Naive B cell (primary cell): ENCODE results near the gene PUS10. TPM values are rescaled to one million over a fixed set of nuclear protein-coding genes. Genes with fewer than 3 reads are reported as not detected.
"Not testable (repeated sequence)": the region's sequence is repeated elsewhere in the genome, so short reads cannot be mapped to it uniquely, and the experiment has no call there.

ENCODE experiments used
- ATAC-seq, 2 donors: fragments of 150-1000 bp; cut with Tn5 transposase; 2 replicates each; pipeline ENCODE4 v1.10.0; 2021; ENCODE audit warnings: low read depth in 2 of 2, mild to moderate bottlenecking in 2 of 2, moderate library complexity in 2 of 2
- DNase-seq: peaks from one replicate; pipeline ENCODE4 v3.0.0; 2022
- H3K27ac Mint-ChIP-seq, 6 donors: one replicate each; pipeline ENCODE4 v1.8.0; 2020 to 2022; ENCODE audit warnings: mild to moderate bottlenecking in 6 of 6, mixed read lengths in 6 of 6, moderate library complexity in 5 of 6, inconsistent platforms in 2 of 6
- H3K27me3 Mint-ChIP-seq, 3 donors: one replicate each; pipeline ENCODE4 v1.8.0; 2021 to 2022; ENCODE audit warnings: mixed read lengths in 3 of 3, mild to moderate bottlenecking in 1 of 3
- H3K36me3 Mint-ChIP-seq, 2 donors: one replicate each; pipeline ENCODE4 v1.8.0; 2020 to 2022; ENCODE audit warnings: mixed read lengths in 2 of 2, inconsistent platforms in 1 of 2, mild to moderate bottlenecking in 1 of 2
- H3K4me1 Mint-ChIP-seq, 3 donors: one replicate each; pipeline ENCODE4 v1.8.0; 2020 to 2022; ENCODE audit warnings: mixed read lengths in 3 of 3, inconsistent platforms in 1 of 3, mild to moderate bottlenecking in 1 of 3, moderate library complexity in 1 of 3
- H3K4me3 Mint-ChIP-seq, 8 donors: one replicate each; pipeline ENCODE4 v1.8.0; 2020 to 2022; ENCODE audit warnings: mild to moderate bottlenecking in 8 of 8, mixed read lengths in 8 of 8, moderate library complexity in 8 of 8, inconsistent platforms in 2 of 8
- H3K9me3 Mint-ChIP-seq, 7 donors: one replicate each; pipeline ENCODE4 v1.8.0; 2020 to 2022; ENCODE audit warnings: mixed read lengths in 7 of 7, mild to moderate bottlenecking in 5 of 7, inconsistent platforms in 2 of 7, moderate library complexity in 1 of 7
- polyA plus RNA-seq, 6 donors: library from polyadenylated mRNA; unstranded; fragments of 300-500 nt; fragmentation: Illumina TruSeq; gene quantifications; one replicate each; pipeline ENCODE4 v1.2.3, GENCODE V29; 2021; ENCODE audit warnings: low read depth in 6 of 6

The PUS10 gene, protein sequence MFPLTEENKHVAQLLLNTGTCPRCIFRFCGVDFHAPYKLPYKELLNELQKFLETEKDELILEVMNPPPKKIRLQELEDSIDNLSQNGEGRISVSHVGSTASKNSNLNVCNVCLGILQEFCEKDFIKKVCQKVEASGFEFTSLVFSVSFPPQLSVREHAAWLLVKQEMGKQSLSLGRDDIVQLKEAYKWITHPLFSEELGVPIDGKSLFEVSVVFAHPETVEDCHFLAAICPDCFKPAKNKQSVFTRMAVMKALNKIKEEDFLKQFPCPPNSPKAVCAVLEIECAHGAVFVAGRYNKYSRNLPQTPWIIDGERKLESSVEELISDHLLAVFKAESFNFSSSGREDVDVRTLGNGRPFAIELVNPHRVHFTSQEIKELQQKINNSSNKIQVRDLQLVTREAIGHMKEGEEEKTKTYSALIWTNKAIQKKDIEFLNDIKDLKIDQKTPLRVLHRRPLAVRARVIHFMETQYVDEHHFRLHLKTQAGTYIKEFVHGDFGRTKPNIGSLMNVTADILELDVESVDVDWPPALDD
- 1 to 10 TPM; 3.4 to 8.6 (median 4.8) TPM for polyA plus RNA-seq

DNA sequence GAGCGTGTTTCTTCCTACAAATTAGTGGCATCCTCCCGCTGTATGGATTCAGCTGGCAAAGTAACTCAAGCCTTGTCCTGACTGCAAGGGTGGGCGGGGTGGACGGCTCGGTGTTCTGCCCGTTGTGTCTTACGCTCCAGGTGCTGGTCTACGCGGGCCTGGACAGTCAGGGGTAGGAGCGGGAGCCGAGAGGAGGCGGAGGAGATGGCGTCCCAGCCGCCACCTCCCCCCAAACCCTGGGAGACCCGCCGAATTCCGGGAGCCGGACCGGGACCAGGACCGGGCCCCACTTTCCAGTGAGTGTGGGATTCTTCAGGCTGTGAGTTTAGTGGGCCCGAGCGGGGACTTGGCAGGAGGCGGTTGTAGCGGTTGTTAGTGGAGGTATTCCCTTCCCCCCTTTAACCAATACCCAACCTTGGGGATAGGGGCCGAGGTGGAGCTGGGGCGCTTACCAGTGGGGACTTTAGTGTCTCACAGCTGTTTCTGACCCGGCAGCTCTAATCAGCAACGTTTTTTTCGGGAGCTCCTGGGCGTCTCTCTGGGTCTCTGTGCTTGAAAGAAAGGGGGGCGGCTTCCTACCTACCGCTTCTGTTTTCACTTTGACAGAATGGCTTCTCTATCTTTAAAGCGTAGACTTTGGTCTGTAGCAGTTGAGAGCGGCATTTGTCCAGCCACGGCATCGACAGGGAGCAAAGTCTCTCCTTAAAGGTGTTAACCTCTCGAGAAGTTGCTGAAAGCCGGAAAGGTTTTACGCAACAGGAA is at the start of gene PUS10, which contains the start of gene PEX13:
TSS of gene PUS10 (minus strand) at position 700 of the 762 bp plus-strand sequence. CDS start 6,365 bp downstream, outside the sequence.
TSS of gene PEX13 (plus strand) at position 165 of the 762 bp plus-strand sequence. CDS start at position 205, 40 bp downstream.
- peak; percentile 80 to 82 for ATAC-seq
- Mint-ChIP-seq H3K36me3 (peaks cover 0 to 7% of the 10 kb centered on the region in 2 donors), H3K9me3 (peaks cover 0 to 2% (median 0%) of the 10 kb centered on the region in 7 donors), H3K4me1 (peaks cover 10 to 38% (median 27%) of the 10 kb centered on the region in 3 donors), H3K27me3 (no peaks in the 10 kb centered on the region), H3K4me3 (peak within 1 kb of the TSS; percentile 94 to 100 (median 99)), H3K27ac (peak within 1 kb of the TSS; percentile 94 to 98 (median 96))
- DNase-seq: peak; percentile 66

GRCh38 chr2:61065714-61066709 is 48.0 kb upstream of the PUS10 start, which contains the start of gene SANBR:
Gene SANBR (plus strand): TSS chr2:61065871. CDS start chr2:61070351, 4,480 bp downstream.
- Mint-ChIP-seq H3K36me3 (no peaks in the 10 kb centered on the region), H3K4me1 (peaks cover 4 to 14% (median 6%) of the 10 kb centered on the region in 3 donors), H3K4me3 (peak within 1 kb of the TSS; percentile 91 to 98 (median 96)), H3K27ac (peak within 1 kb of the TSS in 3 of 6 donors; percentile 91 to 97 (median 93)), H3K9me3 (no peaks in the 10 kb centered on the region), H3K27me3 (no peaks in the 10 kb centered on the region)
- DNase-seq (peak; percentile 87), ATAC-seq (peak; percentile 96 to 97)

- Mint-ChIP-seq H3K36me3 (no peaks in the 10 kb centered on the region), H3K27me3 (no peaks in the 10 kb centered on the region), H3K27ac (no peak overlapping the region), H3K9me3 (no peaks in the 10 kb centered on the region), H3K4me3 (no peak overlapping the region), H3K4me1 (no peaks in the 10 kb centered on the region)
- no peak for DNase-seq
- no peak for ATAC-seq
These were observed 41.3 kb upstream of the PUS10 start for GRCh38 chr2:61059382-61059781.

DNA sequence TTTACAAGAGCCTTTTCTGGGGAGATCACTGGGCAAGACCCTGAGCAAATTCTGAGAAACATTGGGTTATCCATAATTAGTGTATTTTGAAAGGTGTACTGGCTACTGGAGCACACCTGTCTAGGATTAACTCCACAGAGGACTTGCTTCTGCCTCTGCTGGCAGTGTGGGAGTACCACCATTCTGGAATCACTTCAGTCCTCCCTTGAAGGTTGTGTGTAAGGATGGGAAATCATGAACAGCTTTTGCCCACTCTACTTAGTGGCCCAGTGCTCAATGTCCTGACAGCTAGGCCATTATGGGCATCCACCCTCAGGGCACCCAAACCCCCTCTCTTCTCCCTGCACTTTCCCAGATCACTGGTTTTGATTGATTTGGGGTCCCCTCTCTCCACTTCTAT is 39.5 kb upstream of the PUS10 start:
- ATAC-seq (no peak), DNase-seq (no peak)
- H3K27me3 Mint-ChIP-seq: no peaks in the 10 kb centered on the region
- no peak overlapping the region for H3K4me3 Mint-ChIP-seq
- no peaks in the 10 kb centered on the region for H3K36me3 Mint-ChIP-seq
- no peaks in the 10 kb centered on the region for H3K9me3 Mint-ChIP-seq
- H3K4me1 Mint-ChIP-seq: no peaks in the 10 kb centered on the region
- H3K27ac Mint-ChIP-seq: peak overlapping the region in 1 of 6 donors; percentile 54

GRCh38 chr2:61055557-61055956 is 37.5 kb upstream of the PUS10 start:
- DNase-seq (no peak), ATAC-seq (no peak)
- H3K27ac Mint-ChIP-seq: peak overlapping the region in 1 of 6 donors; percentile 83
- H3K4me1 Mint-ChIP-seq: no peaks in the 10 kb centered on the region
- no peaks in the 10 kb centered on the region for H3K9me3 Mint-ChIP-seq
- no peak overlapping the region for H3K4me3 Mint-ChIP-seq
- no peaks in the 10 kb centered on the region for H3K27me3 Mint-ChIP-seq
- no peaks in the 10 kb centered on the region for H3K36me3 Mint-ChIP-seq

DNA sequence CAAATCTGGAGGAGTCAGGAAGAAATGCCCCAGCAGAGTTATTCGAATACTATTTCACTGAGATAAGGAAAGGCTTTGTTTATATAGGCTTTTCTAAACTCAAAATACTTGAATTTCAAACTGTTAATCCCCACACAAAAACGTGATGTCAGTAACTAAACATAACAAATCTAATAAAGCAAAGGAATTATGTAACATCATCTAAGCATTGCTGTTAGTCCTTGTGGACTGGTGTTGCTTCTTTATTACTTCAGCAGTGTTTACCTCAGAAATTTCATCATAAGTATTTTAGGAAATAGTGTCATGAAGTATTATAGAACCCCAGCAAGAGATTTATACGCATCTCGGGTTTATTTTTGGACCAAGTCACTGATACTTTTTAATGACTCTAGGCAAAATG is 27.9 kb upstream of the PUS10 start:
- Mint-ChIP-seq H3K27me3 (no peaks in the 10 kb centered on the region), H3K27ac (no peak overlapping the region), H3K4me3 (no peak overlapping the region), H3K9me3 (no peaks in the 10 kb centered on the region), H3K4me1 (peaks cover 10 to 24% (median 16%) of the 10 kb centered on the region in 3 donors), H3K36me3 (peaks cover 0 to 11% of the 10 kb centered on the region in 2 donors)
- DNase-seq (no peak), ATAC-seq (no peak)

DNA sequence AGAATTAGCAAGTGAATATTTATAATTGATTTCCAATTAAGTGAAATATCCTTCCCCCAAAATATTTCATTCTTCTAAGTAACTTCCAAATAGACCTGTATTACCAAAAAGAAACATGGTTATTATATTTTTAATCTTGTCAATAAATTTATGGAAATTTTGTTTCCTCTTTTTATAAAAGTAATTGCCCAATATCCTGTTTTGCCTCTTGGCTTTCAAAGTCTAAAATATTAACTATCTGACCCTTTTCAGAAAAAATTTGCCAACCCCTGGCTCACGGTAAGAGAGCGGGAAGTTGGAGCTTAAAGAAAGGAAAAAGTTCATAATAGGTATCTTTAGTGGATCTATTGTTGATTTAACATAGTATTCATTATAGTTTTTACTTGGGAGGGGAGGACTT is 27.2 kb upstream of the PUS10 start:
- H3K4me3 Mint-ChIP-seq: no peak overlapping the region
- no peak for ATAC-seq
- no peak for DNase-seq
- no peak overlapping the region for H3K27ac Mint-ChIP-seq
- peaks cover 0 to 11% of the 10 kb centered on the region in 2 donors for H3K36me3 Mint-ChIP-seq
- H3K4me1 Mint-ChIP-seq: peaks cover 10 to 27% (median 16%) of the 10 kb centered on the region in 3 donors
- H3K9me3 Mint-ChIP-seq: no peaks in the 10 kb centered on the region
- no peaks in the 10 kb centered on the region for H3K27me3 Mint-ChIP-seq

- no peaks in the 10 kb centered on the region for H3K27me3 Mint-ChIP-seq
These were observed 26.6 kb upstream of the PUS10 start for GRCh38 chr2:61044636-61045035.

DNA sequence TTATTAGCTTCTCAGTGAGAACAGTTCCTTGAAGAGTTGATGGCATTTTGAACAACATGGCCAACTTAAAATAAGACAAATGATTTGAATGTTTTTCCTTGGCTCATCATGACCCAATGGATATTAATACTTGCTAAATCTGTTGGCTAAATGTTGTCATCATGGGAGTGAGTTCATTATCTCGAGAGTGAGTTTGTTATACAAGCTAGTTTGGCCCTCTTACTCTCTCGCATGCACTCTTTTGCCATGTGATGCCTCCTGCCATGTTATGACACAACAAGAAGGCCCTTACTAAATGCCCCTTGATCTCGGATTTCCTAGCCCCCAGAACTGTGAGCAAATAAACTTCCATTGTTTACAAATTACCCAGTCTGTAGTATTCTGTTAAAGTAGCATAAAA is 24.8 kb upstream of the PUS10 start:
- H3K27ac Mint-ChIP-seq: peak overlapping the region in 1 of 6 donors; percentile 74
- no peak for DNase-seq
- H3K4me1 Mint-ChIP-seq: peaks cover 10 to 35% (median 16%) of the 10 kb centered on the region in 3 donors
- no peaks in the 10 kb centered on the region for H3K27me3 Mint-ChIP-seq
- H3K36me3 Mint-ChIP-seq: peaks cover 0 to 4% of the 10 kb centered on the region in 2 donors
- H3K4me3 Mint-ChIP-seq: no peak overlapping the region
- no peak for ATAC-seq
- peaks cover 0 to 3% (median 0%) of the 10 kb centered on the region in 7 donors for H3K9me3 Mint-ChIP-seq

More at GRCh38 chr2:61044636-61045035, 26.6 kb upstream of the PUS10 start:
- H3K27ac Mint-ChIP-seq: peak overlapping the region in 2 of 6 donors; percentile 62 to 76
- peak; percentile 39 to 49 for ATAC-seq
- peaks cover 0 to 11% of the 10 kb centered on the region in 2 donors for H3K36me3 Mint-ChIP-seq
- H3K4me3 Mint-ChIP-seq: no peak overlapping the region
- no peaks in the 10 kb centered on the region for H3K9me3 Mint-ChIP-seq
- no peak for DNase-seq
- peaks cover 10 to 27% (median 16%) of the 10 kb centered on the region in 3 donors for H3K4me1 Mint-ChIP-seq

DNA sequence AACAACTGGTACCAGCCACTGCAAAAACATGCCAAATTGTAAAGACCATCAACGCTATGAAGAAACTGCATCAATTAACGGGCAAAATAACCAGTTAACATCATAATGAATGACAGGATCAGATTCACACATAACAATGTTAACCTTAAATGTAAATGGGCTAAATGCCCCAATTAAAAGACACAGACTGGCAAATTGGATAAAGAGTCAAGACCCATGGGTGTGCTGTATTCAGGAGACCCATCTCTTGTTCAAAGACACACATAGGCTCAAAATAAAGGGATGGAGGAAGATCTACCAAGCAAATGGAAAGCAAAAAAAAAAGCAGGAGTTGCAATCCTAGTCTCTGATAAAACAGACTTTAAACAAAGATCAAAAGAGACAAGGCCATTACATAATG is 18.6 kb upstream of the PUS10 start:
- H3K27me3 Mint-ChIP-seq, DNase-seq: not testable (repeated sequence)

GRCh38 chr2:61034592-61034991 is 16.5 kb upstream of the PUS10 start:
- Mint-ChIP-seq H3K36me3 (peaks cover 19 to 24% of the 10 kb centered on the region in 2 donors), H3K4me1 (peaks cover 0 to 17% (median 14%) of the 10 kb centered on the region in 3 donors), H3K27ac (peak overlapping the region in 2 of 6 donors; percentile 27 to 80)
- not testable (repeated sequence) for H3K9me3 Mint-ChIP-seq, H3K4me3 Mint-ChIP-seq, ATAC-seq, H3K27me3 Mint-ChIP-seq, DNase-seq

More for the DNA sequence above, 18.6 kb upstream of the PUS10 start:
- Mint-ChIP-seq H3K4me1 (peaks cover 7 to 27% (median 18%) of the 10 kb centered on the region in 3 donors), H3K36me3 (peaks cover 14 to 21% of the 10 kb centered on the region in 2 donors)
- not testable (repeated sequence) for H3K4me3 Mint-ChIP-seq, ATAC-seq, H3K27ac Mint-ChIP-seq, H3K9me3 Mint-ChIP-seq

GRCh38 chr2:61029533-61029932 is 11.5 kb upstream of the PUS10 start:
- H3K4me3 Mint-ChIP-seq: no peak overlapping the region
- H3K27ac Mint-ChIP-seq: no peak overlapping the region
- ATAC-seq: no peak
- peaks cover 25 to 34% of the 10 kb centered on the region in 2 donors for H3K36me3 Mint-ChIP-seq
- no peak for DNase-seq
- no peaks in the 10 kb centered on the region for H3K27me3 Mint-ChIP-seq
- no peaks in the 10 kb centered on the region for H3K9me3 Mint-ChIP-seq
- peaks cover 4 to 18% (median 11%) of the 10 kb centered on the region in 3 donors for H3K4me1 Mint-ChIP-seq
